K562 (cell line): ENCODE data around the gene ZNF174. TPM values are rescaled to one million over a fixed set of nuclear protein-coding genes. Genes with fewer than 3 reads are reported as not detected.

Experiments used
- ATF1 ChIP-seq, 2 experiments: fragments of 450-650 bp in 1 of 2; IDR thresholded peaks; 2 replicates each; pipeline ENCODE4 v1.6.1; 2016; ENCODE audit warnings: missing compliant biosample characterization in 1 of 2, missing genetic modification characterization in 1 of 2
- BRCA1 ChIP-seq, 2 experiments: fragments of 450-650 bp in 1 of 2; sonication (generic) in 1 of 2; formaldehyde crosslinking in 1 of 2; IDR thresholded peaks; 2 replicates each; pipeline versions ENCODE4 v1.5.0 to v1.6.1; 2017 to 2020; ENCODE audit warnings: mild to moderate bottlenecking in 1 of 2, missing genetic modification reagents in 1 of 2
- ETS1 ChIP-seq: conservative IDR thresholded peaks from 2 replicates; pipeline ENCODE4 v1.6.1; 2011; ENCODE audit warnings: low read depth, mild to moderate bottlenecking, low read length; ENCODE audit not compliant: control insufficient read depth
- GABPB1 ChIP-seq: sonication (generic); formaldehyde crosslinking; IDR thresholded peaks from 2 replicates; pipeline ENCODE4 v1.8.0; 2022; ENCODE audit warnings: mild to moderate bottlenecking, missing genetic modification reagents
- KLF13 ChIP-seq: fragments of 450-650 bp; IDR thresholded peaks from 2 replicates; pipeline ENCODE4 v1.6.1; 2016; ENCODE audit warnings: missing genetic modification characterization, low read depth, mild to moderate bottlenecking, missing compliant biosample characterization, moderate library complexity, borderline replicate concordance
- L3MBTL2 ChIP-seq: fragments of 450-650 bp; IDR thresholded peaks from 2 replicates; pipeline ENCODE4 v1.6.1; 2016; ENCODE audit warnings: mild to moderate bottlenecking, moderate library complexity
- NFYB ChIP-seq: IDR thresholded peaks from 2 replicates; pipeline ENCODE4 v1.6.1; 2011; ENCODE audit warnings: mild to moderate bottlenecking, moderate library complexity; ENCODE audit not compliant: insufficient read length; ENCODE audit errors: extremely low read depth
- NR0B1 ChIP-seq: fragments of 450-650 bp; IDR thresholded peaks from one replicate; pipeline ENCODE4 v1.6.1; 2018; ENCODE audit warnings: mild to moderate bottlenecking, moderate library complexity; ENCODE audit not compliant: partially characterized antibody
- RBBP5 ChIP-seq: fragments of 200-600 bp; sonication (generic); IDR thresholded peaks from 2 replicates; pipeline ENCODE4 v1.6.1; 2012; ENCODE audit warnings: borderline replicate concordance, mild to moderate bottlenecking, low read length, control low read depth, inconsistent platforms; ENCODE audit not compliant: insufficient read depth, poor library complexity, severe bottlenecking
- RBFOX2 ChIP-seq: fragments of 200-400 bp; formaldehyde crosslinking; IDR thresholded peaks from 2 replicates; pipeline ENCODE4 v1.6.1; 2017; ENCODE audit warnings: low read depth, mild to moderate bottlenecking, low read length, moderate library complexity
- SRSF3 ChIP-seq: fragments of 200-400 bp; formaldehyde crosslinking; IDR thresholded peaks from 2 replicates; pipeline ENCODE4 v1.6.1; 2016; ENCODE audit warnings: mild to moderate bottlenecking, low read length, moderate library complexity; ENCODE audit not compliant: insufficient read depth
- STAT5B ChIP-seq: fragments of 250-450 bp; sonication (Bioruptor Pico); IDR thresholded peaks from 2 replicates; pipeline ENCODE4 v1.8.0; 2021; ENCODE audit warnings: mild to moderate bottlenecking, inconsistent platforms
- U2AF2 ChIP-seq: fragments of 200-400 bp; formaldehyde crosslinking; optimal IDR thresholded peaks from 2 replicates; pipeline ENCODE3; 2017; ENCODE audit warnings: low read depth, mild to moderate bottlenecking, low read length
- ZBED1 ChIP-seq: IDR thresholded peaks from 2 replicates; pipeline ENCODE4 v1.6.1; 2014
- ZBTB12 ChIP-seq: fragments of 250-450 bp; sonication (Bioruptor Pico); IDR thresholded peaks from 2 replicates; pipeline ENCODE4 v1.4.0; 2020
- ZBTB2 ChIP-seq: fragments of 450-650 bp; IDR thresholded peaks from 2 replicates; pipeline ENCODE4 v1.6.1; 2016; ENCODE audit warnings: antibody characterized with exemption
- ZBTB33 ChIP-seq: sonication (generic); formaldehyde crosslinking; IDR thresholded peaks from 2 replicates; pipeline ENCODE4 v1.8.1; 2023; ENCODE audit warnings: mild to moderate bottlenecking, missing genetic modification reagents
- ZNF124 ChIP-seq: sonication (generic); formaldehyde crosslinking; IDR thresholded peaks from 2 replicates; pipeline ENCODE4 v1.8.1; 2022; ENCODE audit warnings: missing genetic modification reagents
- ZNF143 ChIP-seq: sonication (generic); formaldehyde crosslinking; IDR thresholded peaks from 2 replicates; pipeline ENCODE4 v1.9.0; 2022; ENCODE audit warnings: mild to moderate bottlenecking, missing genetic modification reagents
- polyA plus RNA-seq, 8 experiments: library from polyadenylated mRNA; depleted of rRNA in 4 of 8; stranded (reverse) in 5 of 8; unstranded in 3 of 8; fragments of >200 nt; fragmentation: Nextera tagmentation in 2 of 8; fragmentation: Illumina TruSeq in 1 of 8; extraction: Ambion mirVana in 2 of 8; extraction: Trizol in 1 of 8; gene quantifications; 2 replicates each; pipeline versions ENCODE4 v1.2.1 to v1.2.3, GENCODE V29; 2011 to 2014; ENCODE audit warnings: inconsistent platforms in 1 of 8, missing spikeins in 1 of 8
- total RNA-seq, 7 experiments: library from RNA; depleted of rRNA in 6 of 7; stranded (reverse); fragments of >200 nt in 6 of 7; fragmentation: Illumina TruSeq in 2 of 7; extraction: Trizol in 2 of 7; gene quantifications; 2 replicates each; pipeline versions ENCODE4 v1.2.1 to v1.2.3, GENCODE V29; 2011 to 2021; ENCODE audit warnings: low replicate concordance in 1 of 7

The ZNF174 gene
- total and polyA plus RNA-seq, 9 of the 15 experiments (the other 6 are each of a cell fraction or from before 2014, with no cell fraction given), result 5.1 to 19.1 (median 12.5) TPM

- TF ChIP-seq RBBP5, result peak; percentile 84
- TF ChIP-seq ZBTB33 (CRISPR knock-in tag), result 0 out of 2 replicates have a peak, but pooled peaks have one; percentile 24
- TF ChIP-seq ATF1 (CRISPR knock-in tag; IDR thresholded peaks at IDR 0.05), result peak; percentile 1; the same call in 1 of the 2 replicates
- peak; percentile 92 for TF ChIP-seq ATF1 (tag; IDR thresholded peaks at IDR 0.05)
- TF ChIP-seq ZNF143, result peak; percentile 92
- peak; percentile 91 for TF ChIP-seq KLF13 (tag)
- no peak for TF ChIP-seq BRCA1 (IDR thresholded peaks at IDR 0.05)
- no peak for TF ChIP-seq BRCA1 (CRISPR knock-in tag; IDR thresholded peaks at IDR 0.05)
- TF ChIP-seq ZBTB12 (CRISPR knock-in tag), result peak; percentile 50; the same call in 1 of the 2 replicates
- peak; percentile 59; the same call in 1 of the 2 replicates for TF ChIP-seq ETS1
- TF ChIP-seq NFYB, result peak; percentile 59
- peak; percentile 32; the same call in 1 of the 2 replicates for TF ChIP-seq ZNF124 (CRISPR knock-in tag)
- TF ChIP-seq L3MBTL2, result peak; percentile 98
- no peak for TF ChIP-seq U2AF2
- TF ChIP-seq SRSF3, result no peak
- TF ChIP-seq ZBTB2, result peak; percentile 96
- TF ChIP-seq NR0B1, result no peak
- peak; percentile 93 for TF ChIP-seq RBFOX2
- no peak for TF ChIP-seq STAT5B (CRISPR knock-in tag)
- TF ChIP-seq GABPB1, result peak; percentile 94
- no peak for TF ChIP-seq ZBED1
These were observed at the start of gene ZNF174, which contains the start of gene ZSCAN32 (continued) for GRCh38 chr16:3400779-3401688.
